Activated naive CD4-positive, alpha-beta T cell treated with anti-CD3 and anti-CD28 coated beads, Interleukin-2, amount 10 ng/mL, durations not matched to agents 5 hours and 36 hours (primary cell): ENCODE measurements around the gene CBX7. TPM values are rescaled to one million over a fixed set of nuclear protein-coding genes. Genes with fewer than 3 reads are reported as not detected.

Experiments
- total RNA-seq, 2 experiments: library from RNA; stranded (reverse); gene quantifications; one replicate each; pipeline ENCODE4 v1.2.3, GENCODE V29; 2021

Gene CBX7
- 10 to 100 TPM; 18.0 to 18.3 TPM for total RNA-seq

DNA sequence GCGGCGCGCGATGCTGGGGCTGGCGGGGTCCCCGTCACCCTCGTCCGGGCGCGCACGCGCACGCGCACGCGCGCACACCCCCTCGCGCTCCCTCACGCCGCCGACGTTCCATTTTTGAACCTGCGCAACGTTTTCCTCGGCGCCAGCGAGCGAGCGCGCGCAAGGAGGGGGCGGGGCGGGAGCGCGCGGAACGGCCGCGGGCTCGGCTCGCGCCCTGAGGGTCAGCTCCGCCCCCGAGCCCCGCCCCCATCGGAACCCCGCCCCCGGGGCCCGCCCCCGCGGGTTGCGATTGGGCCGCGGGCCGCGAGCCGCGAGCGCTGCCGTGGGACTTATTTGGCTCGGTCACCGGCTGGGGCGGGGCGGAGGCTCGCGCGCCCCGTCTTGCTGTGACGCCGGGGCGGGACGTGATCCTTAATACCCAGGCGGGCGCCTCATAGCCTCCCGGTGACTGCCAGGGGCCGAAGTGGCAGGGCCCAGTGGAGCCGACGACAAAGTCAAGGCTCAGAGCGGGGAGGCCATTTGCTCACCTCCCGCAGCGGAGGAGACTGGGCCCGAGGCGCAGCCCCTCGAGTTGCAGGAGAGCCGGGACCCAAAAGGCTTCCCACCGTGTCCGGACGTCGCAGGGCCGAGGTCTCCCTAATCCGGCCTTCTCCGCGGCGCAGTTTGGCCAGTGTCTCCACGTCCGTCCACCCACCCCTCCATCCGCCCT is at the start of gene CBX7:
Gene CBX7 (minus strand): TSS at position 170 of the 709 bp plus-strand sequence. CDS start 236 bp downstream, outside the sequence.

DNA sequence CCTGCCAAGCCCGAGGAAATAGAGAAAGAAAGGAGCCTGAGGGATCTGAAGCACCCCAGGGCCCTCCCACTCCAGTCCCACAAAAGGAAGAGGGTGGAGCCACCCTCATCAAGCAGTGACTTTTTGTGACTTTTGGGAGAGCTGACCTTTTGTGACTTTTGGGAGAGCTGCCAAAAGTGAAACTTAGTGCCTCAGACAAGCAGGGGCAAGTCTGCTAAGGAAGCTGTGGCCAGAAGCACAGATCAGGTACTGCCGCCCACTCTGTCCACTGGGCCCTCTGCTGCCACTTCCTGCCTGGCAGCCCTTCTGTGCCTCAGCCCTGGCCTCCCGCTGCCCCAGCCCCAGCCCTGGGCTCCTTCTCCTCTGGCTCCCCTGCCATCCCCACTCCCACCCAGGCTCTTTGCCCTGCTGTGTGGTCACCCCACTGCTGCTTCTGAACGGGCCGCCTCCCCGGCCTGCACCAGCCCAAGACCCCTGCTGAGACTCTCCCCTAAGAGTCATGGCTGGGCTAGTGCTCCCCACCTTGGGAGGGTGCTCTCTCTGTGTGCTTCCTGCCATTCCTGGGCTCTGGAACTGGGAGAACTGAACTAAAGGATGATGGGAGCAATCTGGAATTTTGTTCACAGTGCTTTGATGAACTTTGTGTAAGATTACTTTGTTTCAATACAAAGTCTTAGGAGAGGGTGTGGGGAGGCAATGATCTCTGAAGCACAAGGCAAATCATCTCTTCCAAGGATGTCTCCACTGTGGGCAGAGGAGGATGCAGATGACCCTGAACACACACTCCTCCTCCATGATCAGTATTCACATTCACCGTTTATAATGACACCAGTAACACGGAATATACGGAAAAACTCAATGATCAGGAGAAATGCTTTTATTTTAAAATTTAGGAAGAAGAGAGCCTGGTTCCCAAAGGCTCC is 55.1 kb downstream of the CBX7 start, which contains the start of gene APOBEC3H:
Gene APOBEC3H (plus strand): TSS at position 147 of the 923 bp plus-strand sequence. CDS start 3,035 bp downstream, outside the sequence.

Other genes starting within 250 kb of the CBX7 start
- not detected for gene APOBEC3A, start 195.1 kb downstream of the CBX7 start, total RNA-seq
- gene APOBEC3B, start 170.3 kb downstream of the CBX7 start, total RNA-seq: 10 to 100 TPM; 10.1 to 12.1 TPM
- 100 to 1,000 TPM in 1 of 2 experiments, 10 to 100 TPM in 1; 99.8 to 104 TPM for gene APOBEC3C, start 138.4 kb downstream of the CBX7 start, total RNA-seq
- gene APOBEC3D, start 131.6 kb downstream of the CBX7 start, total RNA-seq: 10 to 100 TPM; 37.9 to 39.2 TPM
- 10 to 100 TPM; 23.8 to 26.5 TPM for gene APOBEC3F, start 111.8 kb downstream of the CBX7 start, total RNA-seq
- 10 to 100 TPM; 71.0 to 73.3 TPM for gene APOBEC3G, start 75.4 kb downstream of the CBX7 start, total RNA-seq
- gene APOBEC3H, start 55.4 kb downstream of the CBX7 start, total RNA-seq: 10 to 100 TPM; 42.5 to 45.7 TPM
- gene PDGFB, start 92.3 kb upstream of the CBX7 start, total RNA-seq: 1 to 10 TPM; 1.4 to 2.4 TPM
- gene RPL3, start 166.9 kb upstream of the CBX7 start, total RNA-seq: 1,000 to 10,000 TPM; 2,543 to 2,590 TPM
- gene SYNGR1, start 197.3 kb upstream of the CBX7 start, total RNA-seq: under 1 TPM; 0.31 to 0.50 TPM
- gene TAB1, start 247.1 kb upstream of the CBX7 start, total RNA-seq: 10 to 100 TPM; 43.0 to 49.9 TPM